Mammary epithelial cell (primary cell): ENCODE data around the gene TMPRSS11E.
"Not testable (repeated sequence)": the region's sequence is repeated elsewhere in the genome, so short reads cannot be mapped to it uniquely, and the experiment has no call there.

ENCODE experiments used
- EZH2 ChIP-seq: IDR thresholded peaks from 2 replicates; pipeline ENCODE4 v1.6.1; 2012; ENCODE audit warnings: low read length, inconsistent platforms, borderline replicate concordance
- TF ChIP-seq, protein P1 (sequence below), 2 donors: IDR thresholded peaks in 1 of 2; conservative IDR thresholded peaks in 1 of 2; 2 replicates each; pipeline ENCODE4 v1.5.1; 2011 to 2012; ENCODE audit warnings: inconsistent platforms in 2 of 2, low read length in 2 of 2, mild to moderate bottlenecking in 2 of 2, control low read depth in 1 of 2, low read depth in 1 of 2; ENCODE audit not compliant: insufficient read depth in 1 of 2; ENCODE audit errors: extremely low read depth in 1 of 2

DNA sequence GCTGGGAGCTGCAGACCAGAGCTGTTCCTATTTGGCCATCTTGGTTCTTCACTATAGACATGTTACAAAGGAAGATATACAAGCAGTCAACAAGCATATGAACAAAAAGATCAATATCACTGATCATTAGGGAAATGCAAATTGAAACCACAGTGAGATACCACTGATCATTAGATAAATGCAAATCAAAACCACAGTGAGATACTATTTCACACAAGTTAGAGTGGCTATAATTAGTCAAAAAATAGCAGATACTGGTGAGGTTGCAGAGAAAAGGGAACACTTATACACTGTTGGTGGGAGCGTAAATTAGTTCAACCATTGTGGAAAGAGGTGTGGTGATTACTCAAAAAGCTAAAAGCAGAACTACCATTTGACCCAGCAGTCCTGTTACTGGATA, 58.2 kb downstream of the TMPRSS11E start:
- TF ChIP-seq, protein P1, sequence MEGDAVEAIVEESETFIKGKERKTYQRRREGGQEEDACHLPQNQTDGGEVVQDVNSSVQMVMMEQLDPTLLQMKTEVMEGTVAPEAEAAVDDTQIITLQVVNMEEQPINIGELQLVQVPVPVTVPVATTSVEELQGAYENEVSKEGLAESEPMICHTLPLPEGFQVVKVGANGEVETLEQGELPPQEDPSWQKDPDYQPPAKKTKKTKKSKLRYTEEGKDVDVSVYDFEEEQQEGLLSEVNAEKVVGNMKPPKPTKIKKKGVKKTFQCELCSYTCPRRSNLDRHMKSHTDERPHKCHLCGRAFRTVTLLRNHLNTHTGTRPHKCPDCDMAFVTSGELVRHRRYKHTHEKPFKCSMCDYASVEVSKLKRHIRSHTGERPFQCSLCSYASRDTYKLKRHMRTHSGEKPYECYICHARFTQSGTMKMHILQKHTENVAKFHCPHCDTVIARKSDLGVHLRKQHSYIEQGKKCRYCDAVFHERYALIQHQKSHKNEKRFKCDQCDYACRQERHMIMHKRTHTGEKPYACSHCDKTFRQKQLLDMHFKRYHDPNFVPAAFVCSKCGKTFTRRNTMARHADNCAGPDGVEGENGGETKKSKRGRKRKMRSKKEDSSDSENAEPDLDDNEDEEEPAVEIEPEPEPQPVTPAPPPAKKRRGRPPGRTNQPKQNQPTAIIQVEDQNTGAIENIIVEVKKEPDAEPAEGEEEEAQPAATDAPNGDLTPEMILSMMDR (conservative IDR thresholded peaks at IDR 0.05 in 1 of 2, IDR thresholded peaks at IDR 0.05 in 1 of 2; ENCODE audit: extremely low read depth in 1 of 2, insufficient read depth in 1 of 2, low read depth in 1 of 2, low read length in 2 of 2), result not testable (repeated sequence)
- not testable (repeated sequence) for TF ChIP-seq EZH2
